Ishikawa (cell line): Measurements from ENCODE around the gene GUCY1A1.

ENCODE experiments used
- CEBPB ChIP-seq: IDR thresholded peaks from 2 replicates; pipeline ENCODE4 v1.6.1; 2012
- CREB1 ChIP-seq: IDR thresholded peaks from 2 replicates; pipeline ENCODE4 v1.6.1; 2012; ENCODE audit warnings: low read depth
- EGR1 ChIP-seq: IDR thresholded peaks from 2 replicates; pipeline ENCODE4 v1.6.1; 2012
- EP300 ChIP-seq: IDR thresholded peaks from 2 replicates; pipeline ENCODE4 v1.6.1; 2012; ENCODE audit warnings: borderline replicate concordance
- FOXM1 ChIP-seq: IDR thresholded peaks from 2 replicates; pipeline ENCODE4 v1.6.1; 2012; ENCODE audit warnings: low read depth, borderline replicate concordance
- MAX ChIP-seq: IDR thresholded peaks from 2 replicates; pipeline ENCODE4 v1.6.1; 2012
- NFIC ChIP-seq: IDR thresholded peaks from 2 replicates; pipeline ENCODE4 v1.6.1; 2012
- RAD21 ChIP-seq: IDR thresholded peaks from 2 replicates; pipeline ENCODE4 v1.6.1; 2012; ENCODE audit warnings: low read depth
- REST ChIP-seq: IDR thresholded peaks from 2 replicates; pipeline ENCODE4 v1.6.1; 2012; ENCODE audit warnings: low read depth, mild to moderate bottlenecking
- TAF1 ChIP-seq: IDR thresholded peaks from 2 replicates; pipeline ENCODE4 v1.6.1; 2012; ENCODE audit warnings: low read depth, mild to moderate bottlenecking
- TCF12 ChIP-seq: IDR thresholded peaks from 2 replicates; pipeline ENCODE4 v1.6.1; 2012; ENCODE audit warnings: low read depth
- TEAD4 ChIP-seq: IDR thresholded peaks from 2 replicates; pipeline ENCODE4 v1.6.1; 2012
- USF1 ChIP-seq: IDR thresholded peaks from 2 replicates; pipeline ENCODE4 v1.6.1; 2012
- YY1 ChIP-seq: IDR thresholded peaks from 2 replicates; pipeline ENCODE4 v1.6.1; 2012; ENCODE audit warnings: low read depth
- ZBTB7A ChIP-seq: IDR thresholded peaks from 2 replicates; pipeline ENCODE4 v1.6.1; 2012; ENCODE audit warnings: low read depth

The GUCY1A1 gene

GRCh38 chr4:155626561-155626960 lies 40.1 kb upstream of the GUCY1A1 start:
- TF ChIP-seq CEBPB (no peak), FOXM1 (no peak), EP300 (no peak), CREB1 (no peak), RAD21 (no peak), TAF1 (no peak), MAX (no peak), YY1 (no peak), ZBTB7A (no peak), TEAD4 (no peak), NFIC (no peak), USF1 (no peak), TCF12 (no peak), EGR1 (no peak), REST (no peak)

- TF ChIP-seq RAD21 (no peak), TAF1 (no peak), MAX (no peak)
These were observed 37.3 kb upstream of the GUCY1A1 start for GRCh38 chr4:155629183-155629825.

- TF ChIP-seq YY1 (no peak), NFIC (no peak), ZBTB7A (no peak), FOXM1 (no peak), TCF12 (no peak), USF1 (no peak), EGR1 (no peak), MAX (no peak), RAD21 (no peak), REST (no peak), CREB1 (no peak), CEBPB (no peak)
These were observed 36.7 kb upstream of the GUCY1A1 start for GRCh38 chr4:155629956-155630355.

GRCh38 chr4:155632310-155632840 lies 34.3 kb upstream of the GUCY1A1 start:
- TF ChIP-seq RAD21 (no peak), REST (no peak), FOXM1 (no peak), EP300 (no peak), USF1 (no peak), CREB1 (no peak), ZBTB7A (no peak), NFIC (no peak), TCF12 (no peak), TAF1 (no peak), EGR1 (no peak), YY1 (no peak), CEBPB (no peak), MAX (no peak), TEAD4 (no peak)
